Type B pancreatic cell (in vitro differentiated cells): ENCODE results near the gene TOP3A. TPM values are rescaled to one million over a fixed set of nuclear protein-coding genes. Genes with fewer than 3 reads are reported as not detected.

Experiments used
- DNase-seq: peaks from one replicate; pipeline ENCODE4 v3.0.0; 2021; ENCODE audit warnings: mixed read lengths; ENCODE audit not compliant: unreplicated experiment; ENCODE audit errors: extremely low spot score
- H3K27ac Mint-ChIP-seq: 2 replicates; pipeline ENCODE4 v1.8.0; 2021; ENCODE audit warnings: mild to moderate bottlenecking, mixed read lengths
- H3K27me3 Mint-ChIP-seq: 2 replicates; pipeline ENCODE4 v1.8.0; 2021; ENCODE audit warnings: mixed read lengths
- H3K36me3 Mint-ChIP-seq: 2 replicates; pipeline ENCODE4 v1.8.0; 2021; ENCODE audit warnings: mixed read lengths
- H3K4me1 Mint-ChIP-seq: one replicate; pipeline ENCODE4 v1.8.0; 2021; ENCODE audit warnings: mixed read lengths; ENCODE audit not compliant: unreplicated experiment
- H3K4me3 Mint-ChIP-seq: 2 replicates; pipeline ENCODE4 v1.8.0; 2021; ENCODE audit warnings: mild to moderate bottlenecking, mixed read lengths
- H3K9me3 Mint-ChIP-seq: 2 replicates; pipeline ENCODE4 v1.8.0; 2021; ENCODE audit warnings: mixed read lengths
- total RNA-seq: library from RNA; stranded (reverse); gene quantifications from 2 replicates; pipeline ENCODE4 v1.2.1, GENCODE V29; 2021; ENCODE audit warnings: low replicate concordance
- TF ChIP-seq, protein P1 (sequence below): fragments of 200-600 bp; sonication (generic); conservative IDR thresholded peaks from 2 replicates; pipeline ENCODE4 v1.5.0; 2021; ENCODE audit warnings: antibody characterized with exemption, mild to moderate bottlenecking

Gene TOP3A
- total RNA-seq, 1 donor from 2014 or later = 70.2 TPM

DNA sequence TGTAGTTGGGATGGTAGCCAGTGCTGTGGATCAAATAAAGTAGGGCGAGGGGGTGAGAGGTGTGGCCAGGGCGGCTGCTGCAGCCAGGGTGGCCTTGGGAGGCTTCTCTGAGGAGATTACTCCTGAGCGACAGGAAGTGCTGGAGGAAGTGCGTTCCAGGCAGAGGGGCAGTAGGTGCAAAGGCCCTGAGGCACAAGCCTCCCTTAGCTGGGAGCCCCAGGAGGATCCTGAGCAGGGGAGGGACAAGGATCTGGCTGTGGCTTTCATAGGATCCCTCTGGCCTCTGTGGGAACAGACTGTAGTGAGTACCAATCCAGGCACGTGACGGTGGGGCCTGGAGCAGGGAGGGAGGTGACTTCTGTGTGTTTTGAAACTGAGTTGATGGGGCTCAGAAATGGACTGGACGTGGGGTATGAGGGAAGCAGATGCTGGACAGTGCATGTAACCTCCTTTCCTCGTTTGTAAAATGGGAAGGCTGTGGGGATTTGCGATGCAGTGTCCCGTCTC, 86.6 kb downstream of the TOP3A start:
- Mint-ChIP-seq H3K27me3 (no peaks in the 10 kb centered on the region), H3K4me3 (peak overlapping the region; percentile 65), H3K27ac (peak overlapping the region; percentile 62), H3K4me1 (peaks cover 34% of the 10 kb centered on the region), H3K9me3 (no peaks in the 10 kb centered on the region), H3K36me3 (no peaks in the 10 kb centered on the region)
- no peak for DNase-seq
- TF ChIP-seq, protein P1, sequence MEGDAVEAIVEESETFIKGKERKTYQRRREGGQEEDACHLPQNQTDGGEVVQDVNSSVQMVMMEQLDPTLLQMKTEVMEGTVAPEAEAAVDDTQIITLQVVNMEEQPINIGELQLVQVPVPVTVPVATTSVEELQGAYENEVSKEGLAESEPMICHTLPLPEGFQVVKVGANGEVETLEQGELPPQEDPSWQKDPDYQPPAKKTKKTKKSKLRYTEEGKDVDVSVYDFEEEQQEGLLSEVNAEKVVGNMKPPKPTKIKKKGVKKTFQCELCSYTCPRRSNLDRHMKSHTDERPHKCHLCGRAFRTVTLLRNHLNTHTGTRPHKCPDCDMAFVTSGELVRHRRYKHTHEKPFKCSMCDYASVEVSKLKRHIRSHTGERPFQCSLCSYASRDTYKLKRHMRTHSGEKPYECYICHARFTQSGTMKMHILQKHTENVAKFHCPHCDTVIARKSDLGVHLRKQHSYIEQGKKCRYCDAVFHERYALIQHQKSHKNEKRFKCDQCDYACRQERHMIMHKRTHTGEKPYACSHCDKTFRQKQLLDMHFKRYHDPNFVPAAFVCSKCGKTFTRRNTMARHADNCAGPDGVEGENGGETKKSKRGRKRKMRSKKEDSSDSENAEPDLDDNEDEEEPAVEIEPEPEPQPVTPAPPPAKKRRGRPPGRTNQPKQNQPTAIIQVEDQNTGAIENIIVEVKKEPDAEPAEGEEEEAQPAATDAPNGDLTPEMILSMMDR = no peak

DNA sequence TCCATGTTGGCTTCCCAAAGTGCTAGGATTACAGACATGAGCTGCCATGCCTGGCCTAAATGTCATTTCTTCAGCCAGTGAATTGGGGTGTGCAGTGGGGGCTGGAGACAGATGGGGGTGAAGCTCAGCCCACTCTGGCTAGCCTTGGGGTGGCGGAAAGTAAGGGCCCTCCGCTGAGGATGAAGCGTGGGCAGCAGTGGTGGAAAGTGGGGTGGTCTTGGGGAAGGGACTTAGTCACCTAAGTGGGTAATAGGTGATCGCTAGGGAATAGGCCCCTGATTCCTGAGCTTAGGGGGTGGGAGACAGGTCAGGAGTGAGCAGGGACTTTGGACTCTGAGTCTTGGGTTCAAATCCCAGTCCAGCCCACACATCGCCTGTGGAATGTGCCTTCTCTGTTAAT, 87.2 kb downstream of the TOP3A start:
- no peaks in the 10 kb centered on the region for H3K36me3 Mint-ChIP-seq
- no peak overlapping the region for H3K27ac Mint-ChIP-seq

GRCh38 chr17:18226284-18226945, 88.4 kb downstream of the TOP3A start:
- no peak for DNase-seq
- Mint-ChIP-seq H3K4me3 (peak overlapping the region; percentile 100), H3K36me3 (no peaks in the 10 kb centered on the region), H3K27ac (peak overlapping the region; percentile 89), H3K4me1 (peaks cover 34% of the 10 kb centered on the region), H3K9me3 (no peaks in the 10 kb centered on the region), H3K27me3 (no peaks in the 10 kb centered on the region)
- TF ChIP-seq, protein P1 = no peak

More for the DNA sequence above, 87.2 kb downstream of the TOP3A start:
- DNase-seq = no peak
- TF ChIP-seq, protein P1 = no peak
- H3K9me3 Mint-ChIP-seq = no peaks in the 10 kb centered on the region
- no peaks in the 10 kb centered on the region for H3K27me3 Mint-ChIP-seq
- H3K4me3 Mint-ChIP-seq = peak overlapping the region; percentile 65
- peaks cover 34% of the 10 kb centered on the region for H3K4me1 Mint-ChIP-seq

DNA sequence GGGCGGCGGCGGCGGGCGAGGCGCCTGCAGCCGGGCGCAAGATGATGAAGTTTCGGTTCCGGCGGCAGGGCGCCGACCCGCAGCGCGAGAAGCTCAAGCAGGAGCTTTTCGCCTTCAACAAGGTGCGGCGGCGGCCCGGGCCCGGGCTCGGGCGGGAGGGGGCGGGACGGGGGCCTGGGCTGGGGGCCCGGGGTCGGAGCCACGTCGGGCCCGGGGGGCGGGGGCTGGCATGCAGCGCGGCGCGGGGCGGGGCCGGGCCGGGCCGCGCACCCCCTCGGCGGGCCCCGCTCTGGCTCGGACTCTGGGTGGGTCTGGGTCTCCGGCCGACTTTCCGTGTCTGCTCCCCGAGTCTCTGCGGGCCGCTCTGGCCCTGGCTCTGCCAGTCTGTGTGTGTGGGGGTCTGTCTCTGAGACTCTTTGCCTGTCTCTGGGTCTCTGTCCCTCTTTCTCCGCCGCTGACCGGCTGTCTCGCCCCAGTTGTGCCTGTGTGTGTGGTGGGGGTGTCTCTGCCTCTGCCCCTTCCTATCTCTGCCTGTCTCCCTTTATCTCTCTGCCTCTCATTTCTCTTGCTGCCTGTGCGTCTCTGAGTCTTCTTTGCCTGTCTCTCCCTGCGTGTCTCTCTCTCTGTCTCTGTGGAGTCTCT, 89.0 kb downstream of the TOP3A start:
- peak overlapping the region; percentile 89 for H3K27ac Mint-ChIP-seq

DNA sequence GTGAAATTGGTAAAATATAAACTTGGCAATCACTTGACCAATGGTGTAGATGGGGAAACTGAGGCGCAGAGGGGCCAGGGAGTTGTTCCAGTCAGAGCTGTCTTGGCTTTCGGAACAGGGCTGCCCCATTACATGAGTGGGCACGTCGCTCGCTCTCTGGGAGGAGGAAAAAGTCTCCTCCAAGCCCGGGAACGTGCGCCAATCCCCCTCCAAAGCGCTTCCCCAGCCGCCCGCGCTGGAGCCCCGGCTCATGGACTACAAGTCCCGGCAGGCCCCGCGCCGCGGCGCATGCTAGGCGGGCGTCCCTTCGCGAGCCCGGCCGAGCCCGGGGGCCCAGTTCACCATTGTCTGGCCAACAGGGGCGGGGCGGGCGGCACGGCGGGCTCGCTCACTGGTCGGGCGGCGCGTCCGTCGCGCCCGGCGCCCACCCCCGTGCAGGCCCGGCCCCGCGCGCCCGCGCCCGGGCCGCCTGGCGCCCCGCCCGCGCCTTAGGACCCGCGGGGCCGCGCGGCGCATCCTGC, 89.6 kb downstream of the TOP3A start, which contains the start of gene LLGL1:
Gene LLGL1 (plus strand): TSS at position 515 of the 521 bp plus-strand sequence. CDS start 48 bp downstream, outside the sequence.
- TF ChIP-seq, protein P1 = no peak
- H3K4me3 Mint-ChIP-seq = peak within 1 kb of the TSS; percentile 100
- peaks cover 31% of the 10 kb centered on the region for H3K4me1 Mint-ChIP-seq
- H3K27ac Mint-ChIP-seq = peak within 1 kb of the TSS; percentile 89
- DNase-seq = peak; percentile 99
- no peaks in the 10 kb centered on the region for H3K36me3 Mint-ChIP-seq
- no peaks in the 10 kb centered on the region for H3K9me3 Mint-ChIP-seq
- no peaks in the 10 kb centered on the region for H3K27me3 Mint-ChIP-seq

More for the DNA sequence above, 89.0 kb downstream of the TOP3A start:
- H3K9me3 Mint-ChIP-seq = no peaks in the 10 kb centered on the region
- peak overlapping the region; percentile 100 for H3K4me3 Mint-ChIP-seq
- H3K4me1 Mint-ChIP-seq = peaks cover 31% of the 10 kb centered on the region
- TF ChIP-seq, protein P1 = no peak
- no peak for DNase-seq
- no peaks in the 10 kb centered on the region for H3K36me3 Mint-ChIP-seq
- no peaks in the 10 kb centered on the region for H3K27me3 Mint-ChIP-seq
